ENCODE results near the gene AVPR2. TPM values are rescaled to one million over a fixed set of nuclear protein-coding genes. Genes with fewer than 3 reads are reported as not detected.

The AVPR2 gene
- total and polyA plus RNA-seq, 9 of the 15 experiments (the other 6 are each of a cell fraction or from before 2014, with no cell fraction given), result not detected

- peak; percentile 86 for TF ChIP-seq VEZF1 (CRISPR knock-in tag; IDR thresholded peaks at IDR 0.05)
- TF ChIP-seq MECOM (CRISPR knock-in tag; IDR thresholded peaks at IDR 0.05), result no peak
- peak; percentile 89 for TF ChIP-seq PKNOX1 (IDR thresholded peaks at IDR 0.05)
- peak; percentile 76 for TF ChIP-seq EGR1 (conservative IDR thresholded peaks at IDR 0.05)
- TF ChIP-seq ZBED1 (IDR thresholded peaks at IDR 0.05), result no peak
- TF ChIP-seq THRA (IDR thresholded peaks at IDR 0.05), result no peak
- no peak for TF ChIP-seq BCLAF1 (IDR thresholded peaks at IDR 0.05; ENCODE audit: borderline replicate concordance in 1 of 2, control insufficient read depth in 1 of 2, low read depth in 2 of 2, low read length in 1 of 2)
- TF ChIP-seq THRAP3 (IDR thresholded peaks at IDR 0.05; ENCODE audit: borderline replicate concordance), result no peak
- peak; percentile 66; the same call in 1 of the 2 replicates for TF ChIP-seq EP400 (IDR thresholded peaks at IDR 0.05)
- TF ChIP-seq MYC (IDR thresholded peaks at IDR 0.05; ENCODE audit: low read depth, low read length), result peak; percentile 28; the same call in 1 of the 2 replicates
- 0 out of 2 replicates have a peak, but pooled peaks have one; percentile 41 for TF ChIP-seq MYC (CRISPR knock-in tag; IDR thresholded peaks at IDR 0.05; ENCODE audit: borderline replicate concordance, low read depth)
- TF ChIP-seq MCM7 (IDR thresholded peaks at IDR 0.05), result no peak
- peak in 1 of 2 experiments; percentile 33; a peak in 1 of 4 replicates for TF ChIP-seq SIN3A (IDR thresholded peaks at IDR 0.05; ENCODE audit: borderline replicate concordance in 2 of 2, control insufficient read depth in 1 of 2, low read depth in 2 of 2, low read length in 2 of 2)
- TF ChIP-seq POLR2A (conservative IDR thresholded peaks at IDR 0.05), result peak; percentile 56; the same call in 1 of the 2 replicates
Observed at GRCh38 chrX:153944140-153944799, 39.8 kb downstream of the AVPR2 start, which contains the start of gene RENBP (continued).

Measured in K562 (cell line).